Stimulated activated CD8-positive, alpha-beta memory T cell treated with anti-CD3 and anti-CD28 coated beads, Interleukin-7, amount 100 ng/mL, for 1 hour (primary cell): ENCODE measurements around the gene ACSL5.
"Not testable (repeated sequence)": the region's sequence is repeated elsewhere in the genome, so short reads cannot be mapped to it uniquely, and the experiment has no call there.

Source experiments
- DNase-seq, 2 donors: peaks; one replicate each; pipeline ENCODE4 v3.0.0-alpha.2; 2020; ENCODE audit warnings: low read depth in 2 of 2

Gene ACSL5

GRCh38 chr10:112461029-112461887, 87.3 kb downstream of the ACSL5 start:
- DNase-seq = no peak

GRCh38 chr10:112464074-112464473, 90.2 kb downstream of the ACSL5 start:
- not testable (repeated sequence) for DNase-seq

GRCh38 chr10:112465299-112465883, 91.5 kb downstream of the ACSL5 start:
- no peak for DNase-seq

GRCh38 chr10:112466802-112467201, 92.9 kb downstream of the ACSL5 start:
- DNase-seq = no peak

- DNase-seq = no peak
Measured at GRCh38 chr10:112467541-112468075, 93.7 kb downstream of the ACSL5 start.

- DNase-seq = no peak
Measured at GRCh38 chr10:112471878-112472487, 98.1 kb downstream of the ACSL5 start.

- DNase-seq = no peak
Measured at GRCh38 chr10:112475575-112476218, 101.8 kb downstream of the ACSL5 start.
